GM19468 (cell line): ENCODE data around the gene PAPSS2.
"Not testable (repeated sequence)": the region's sequence is repeated elsewhere in the genome, so short reads cannot be mapped to it uniquely, and the experiment has no call there.

Experiments
- ATAC-seq: cut with Tn5 transposase; IDR thresholded peaks from one replicate; pipeline ENCODE4 v1.9.1; 2021; ENCODE audit warnings: mild to moderate bottlenecking, moderate library complexity, moderate number of reproducible peaks; ENCODE audit not compliant: unreplicated experiment; ENCODE audit errors: extremely low read depth

PAPSS2 gene

GRCh38 chr10:87659571-87660483, at the start of gene PAPSS2:
PAPSS2 (plus strand) TSS chr10:87659878; CDS start chr10:87659982, 104 bp downstream.
- ATAC-seq = no peak

GRCh38 chr10:87611341-87611740, 48.3 kb upstream of the PAPSS2 start:
- ATAC-seq = not testable (repeated sequence)

- ATAC-seq = no peak
Measured at GRCh38 chr10:87612115-87612514, 47.6 kb upstream of the PAPSS2 start.

- ATAC-seq = no peak
Measured at GRCh38 chr10:87613751-87614150, 45.9 kb upstream of the PAPSS2 start.

- no peak for ATAC-seq
Measured at GRCh38 chr10:87615856-87616255, 43.8 kb upstream of the PAPSS2 start.

- ATAC-seq = no peak
Measured at GRCh38 chr10:87617503-87617902, 42.2 kb upstream of the PAPSS2 start.

- no peak for ATAC-seq
Measured at GRCh38 chr10:87618566-87619423, 40.9 kb upstream of the PAPSS2 start.

GRCh38 chr10:87619705-87620104, 40.0 kb upstream of the PAPSS2 start:
- no peak for ATAC-seq

- not testable (repeated sequence) for ATAC-seq
Measured at GRCh38 chr10:87621440-87621839, 38.2 kb upstream of the PAPSS2 start.

GRCh38 chr10:87622314-87623004, 37.2 kb upstream of the PAPSS2 start:
- peak; percentile 49 for ATAC-seq

GRCh38 chr10:87623191-87623590, 36.5 kb upstream of the PAPSS2 start:
- no peak for ATAC-seq

- no peak for ATAC-seq
Measured at GRCh38 chr10:87625661-87626060, 34.0 kb upstream of the PAPSS2 start.

- no peak for ATAC-seq
Measured at GRCh38 chr10:87626422-87626892, 33.2 kb upstream of the PAPSS2 start.

- no peak for ATAC-seq
Measured at GRCh38 chr10:87630171-87630570, 29.5 kb upstream of the PAPSS2 start.

- no peak for ATAC-seq
Measured at GRCh38 chr10:87632454-87632853, 27.2 kb upstream of the PAPSS2 start.

GRCh38 chr10:87634311-87634710, 25.4 kb upstream of the PAPSS2 start:
- no peak for ATAC-seq

- no peak for ATAC-seq
Measured at GRCh38 chr10:87635498-87636312, 24.0 kb upstream of the PAPSS2 start.

GRCh38 chr10:87636313-87636915, 23.3 kb upstream of the PAPSS2 start:
- ATAC-seq = no peak

- no peak for ATAC-seq
Measured at GRCh38 chr10:87639493-87639892, 20.2 kb upstream of the PAPSS2 start.
